KMS-11 (cell line): ENCODE measurements around the gene TTC28.

Experiments
- H2AFZ ChIP-seq: fragments of 200-600 bp; sonication (generic); 2 replicates; pipeline ENCODE4 v1.6.1; 2016; ENCODE audit warnings: antibody characterized with exemption, mixed run types, low read depth
- H3K27ac ChIP-seq: fragments of 200-600 bp; sonication (generic); 2 replicates; pipeline ENCODE4 v1.6.1; 2016; ENCODE audit warnings: mild to moderate bottlenecking, mixed run types
- H3K27me3 ChIP-seq: fragments of 200-600 bp; sonication (generic); 2 replicates; pipeline ENCODE4 v1.6.1; 2017; ENCODE audit warnings: mild to moderate bottlenecking, low read depth, mixed run types, moderate library complexity; ENCODE audit not compliant: insufficient read depth
- H3K36me3 ChIP-seq: fragments of 200-600 bp; sonication (generic); 2 replicates; pipeline ENCODE4 v1.6.1; 2017; ENCODE audit warnings: mild to moderate bottlenecking, mixed run types; ENCODE audit not compliant: insufficient read depth
- H3K4me1 ChIP-seq: fragments of 200-600 bp; sonication (generic); 2 replicates; pipeline ENCODE4 v1.6.1; 2016; ENCODE audit warnings: mild to moderate bottlenecking, low read depth, mixed run types; ENCODE audit not compliant: poor library complexity, severe bottlenecking
- H3K4me2 ChIP-seq: fragments of 200-600 bp; sonication (generic); 2 replicates; pipeline ENCODE4 v1.7.0; 2016; ENCODE audit warnings: mild to moderate bottlenecking, mixed run types
- H3K4me3 ChIP-seq: fragments of 200-600 bp; sonication (generic); IDR thresholded peaks from 2 replicates; pipeline ENCODE4 v1.6.1; 2017; ENCODE audit warnings: low read depth, low read length, mixed read lengths; ENCODE audit not compliant: insufficient read depth
- H3K79me2 ChIP-seq: fragments of 200-600 bp; sonication (generic); 2 replicates; pipeline ENCODE4 v1.6.1; 2016; ENCODE audit warnings: low read depth, mixed run types; ENCODE audit not compliant: insufficient read depth
- H3K9ac ChIP-seq: fragments of 200-600 bp; sonication (generic); 2 replicates; pipeline ENCODE4 v1.6.1; 2016; ENCODE audit warnings: mild to moderate bottlenecking, mixed run types
- H4K20me1 ChIP-seq: fragments of 200-600 bp; sonication (generic); 2 replicates; pipeline ENCODE4 v1.6.1; 2016; ENCODE audit warnings: mild to moderate bottlenecking, mixed run types; ENCODE audit not compliant: insufficient read depth
- TF ChIP-seq, protein P1 (sequence below): fragments of 200-600 bp; sonication (generic); conservative IDR thresholded peaks from 2 replicates; pipeline ENCODE4 v1.6.1; 2017; ENCODE audit warnings: low read depth, mild to moderate bottlenecking, antibody characterized with exemption, low read length, moderate library complexity, mixed read lengths

Gene TTC28

DNA sequence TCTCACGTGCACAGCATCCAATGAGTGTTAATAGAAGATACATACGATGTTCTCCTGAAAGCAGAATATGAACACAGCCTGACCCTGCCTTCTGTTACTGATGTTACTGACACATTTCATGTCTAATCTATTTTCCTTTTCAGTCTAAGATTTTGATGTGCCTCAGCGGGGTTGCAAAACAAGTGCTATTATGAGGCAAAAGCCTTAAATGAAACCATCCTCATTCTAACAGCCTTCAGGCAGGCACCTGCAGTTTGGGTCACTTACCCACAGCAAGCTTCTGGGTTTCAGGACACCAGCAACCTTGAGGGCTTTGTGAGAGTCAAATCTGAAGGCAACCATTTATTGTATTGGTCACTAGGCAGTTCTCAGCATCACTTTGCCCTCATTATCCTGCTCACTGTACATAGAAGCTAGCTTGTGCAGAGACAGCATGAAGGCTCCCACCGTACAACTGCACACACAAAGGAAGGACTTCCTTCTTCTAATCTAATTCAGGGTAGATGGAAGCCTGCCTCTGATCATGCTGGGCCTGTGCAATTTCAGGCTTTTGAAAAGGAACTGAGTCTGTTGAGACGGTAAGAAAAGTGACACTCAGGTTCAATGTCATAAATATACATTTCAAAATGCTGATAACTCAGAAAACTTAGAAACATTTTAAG lies 577.4 kb downstream of the TTC28 start:
- no peaks in the 10 kb centered on the region for H3K27me3 ChIP-seq
- no peak overlapping the region for H3K4me3 ChIP-seq
- H3K9ac ChIP-seq: no peak overlapping the region
- no peak overlapping the region for H2AFZ ChIP-seq
- no peak overlapping the region for H3K4me2 ChIP-seq
- no peaks in the 10 kb centered on the region for H3K79me2 ChIP-seq
- H3K36me3 ChIP-seq: no peaks in the 10 kb centered on the region
- no peaks in the 10 kb centered on the region for H3K4me1 ChIP-seq
- H3K27ac ChIP-seq: no peak overlapping the region
- H4K20me1 ChIP-seq: no peaks in the 10 kb centered on the region
- TF ChIP-seq, protein P1, sequence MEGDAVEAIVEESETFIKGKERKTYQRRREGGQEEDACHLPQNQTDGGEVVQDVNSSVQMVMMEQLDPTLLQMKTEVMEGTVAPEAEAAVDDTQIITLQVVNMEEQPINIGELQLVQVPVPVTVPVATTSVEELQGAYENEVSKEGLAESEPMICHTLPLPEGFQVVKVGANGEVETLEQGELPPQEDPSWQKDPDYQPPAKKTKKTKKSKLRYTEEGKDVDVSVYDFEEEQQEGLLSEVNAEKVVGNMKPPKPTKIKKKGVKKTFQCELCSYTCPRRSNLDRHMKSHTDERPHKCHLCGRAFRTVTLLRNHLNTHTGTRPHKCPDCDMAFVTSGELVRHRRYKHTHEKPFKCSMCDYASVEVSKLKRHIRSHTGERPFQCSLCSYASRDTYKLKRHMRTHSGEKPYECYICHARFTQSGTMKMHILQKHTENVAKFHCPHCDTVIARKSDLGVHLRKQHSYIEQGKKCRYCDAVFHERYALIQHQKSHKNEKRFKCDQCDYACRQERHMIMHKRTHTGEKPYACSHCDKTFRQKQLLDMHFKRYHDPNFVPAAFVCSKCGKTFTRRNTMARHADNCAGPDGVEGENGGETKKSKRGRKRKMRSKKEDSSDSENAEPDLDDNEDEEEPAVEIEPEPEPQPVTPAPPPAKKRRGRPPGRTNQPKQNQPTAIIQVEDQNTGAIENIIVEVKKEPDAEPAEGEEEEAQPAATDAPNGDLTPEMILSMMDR: no peak

- Histone ChIP-seq H3K27ac (no peak overlapping the region), H3K36me3 (no peaks in the 10 kb centered on the region), H3K9ac (no peak overlapping the region), H2AFZ (no peak overlapping the region), H3K4me1 (no peaks in the 10 kb centered on the region), H3K79me2 (no peaks in the 10 kb centered on the region), H3K27me3 (no peaks in the 10 kb centered on the region), H3K4me3 (no peak overlapping the region), H3K4me2 (no peak overlapping the region), H4K20me1 (no peaks in the 10 kb centered on the region)
- TF ChIP-seq, protein P1: no peak
Observed at GRCh38 chr22:28097627-28098026, 582.0 kb downstream of the TTC28 start.

DNA sequence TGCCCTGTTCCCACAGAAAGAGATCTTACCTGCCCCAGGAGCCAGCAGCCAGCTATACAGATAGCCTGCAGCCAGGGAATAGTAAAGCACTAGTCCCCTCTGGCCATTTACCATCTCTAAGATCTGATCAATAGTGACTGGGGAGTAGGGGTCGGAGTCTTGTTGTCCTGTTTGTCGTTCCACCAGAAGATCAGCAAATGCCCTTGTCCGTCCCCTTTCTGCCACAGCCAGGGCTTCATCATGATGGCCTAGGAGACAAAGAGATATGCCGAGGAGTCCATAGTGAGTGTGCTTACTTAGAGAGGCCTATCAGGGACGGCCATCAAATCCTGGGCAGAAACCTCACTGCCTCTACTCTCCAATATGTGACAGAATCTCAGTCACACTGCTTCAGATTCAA lies 583.5 kb downstream of the TTC28 start:
- TF ChIP-seq, protein P1: no peak
- Histone ChIP-seq H3K4me3 (no peak overlapping the region), H3K9ac (no peak overlapping the region), H3K36me3 (no peaks in the 10 kb centered on the region), H3K4me1 (no peaks in the 10 kb centered on the region), H2AFZ (no peak overlapping the region), H3K27ac (no peak overlapping the region), H3K27me3 (no peaks in the 10 kb centered on the region), H3K4me2 (no peak overlapping the region), H3K79me2 (no peaks in the 10 kb centered on the region), H4K20me1 (no peaks in the 10 kb centered on the region)

GRCh38 chr22:28095316-28096095 lies 584.1 kb downstream of the TTC28 start:
- H3K36me3 ChIP-seq: no peaks in the 10 kb centered on the region
- no peaks in the 10 kb centered on the region for H3K4me1 ChIP-seq
- no peaks in the 10 kb centered on the region for H3K79me2 ChIP-seq
- no peak overlapping the region for H2AFZ ChIP-seq
- H3K4me2 ChIP-seq: no peak overlapping the region
- H4K20me1 ChIP-seq: no peaks in the 10 kb centered on the region
- TF ChIP-seq, protein P1: no peak
- no peak overlapping the region for H3K4me3 ChIP-seq
- no peak overlapping the region for H3K9ac ChIP-seq
- H3K27me3 ChIP-seq: no peaks in the 10 kb centered on the region
- H3K27ac ChIP-seq: no peak overlapping the region
